Ovary (tissue), 3 donors: ENCODE data around the gene PHACTR1.

Experiments
- EP300 ChIP-seq: sonication (generic); formaldehyde crosslinking; IDR thresholded peaks from one replicate; pipeline ENCODE4 v1.6.1; 2017; ENCODE audit warnings: antibody characterized with exemption
- POLR2A ChIP-seq: fragments of 450-650 bp; IDR thresholded peaks from one replicate; pipeline ENCODE4 v1.6.1; 2017; ENCODE audit warnings: antibody characterized with exemption, mild to moderate bottlenecking, moderate library complexity
- TF ChIP-seq, protein P1 (sequence below), 3 donors: fragments of 450-650 bp in 2 of 3; fragments of 200-600 bp in 1 of 3; IDR thresholded peaks; one replicate each; pipeline versions ENCODE4 v1.5.1 to v1.8.0; 2016 to 2022; ENCODE audit warnings: antibody characterized with exemption in 3 of 3, mild to moderate bottlenecking in 1 of 3
- donor health status: DM: no; HTN: no; CAD: no.

DNA sequence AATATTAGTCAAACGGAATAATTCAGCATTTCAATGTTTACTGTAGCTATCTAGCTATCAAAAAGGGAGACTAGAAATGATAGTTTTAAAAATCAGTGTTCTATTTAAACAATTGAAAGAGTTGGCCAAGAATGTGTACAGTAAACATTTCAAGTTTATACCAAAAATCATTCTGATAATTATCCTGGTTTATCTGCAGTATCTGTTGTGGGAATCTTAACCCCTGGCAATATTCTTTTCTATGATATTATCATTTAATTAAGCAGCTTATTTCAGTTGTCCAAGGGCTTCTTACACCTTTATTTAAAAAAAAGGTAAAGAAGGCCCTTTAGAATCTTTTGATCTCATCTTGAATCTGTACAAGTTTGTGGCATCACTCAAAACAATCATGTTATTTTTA, 125.1 kb downstream of the PHACTR1 start:
- TF ChIP-seq, protein P1, sequence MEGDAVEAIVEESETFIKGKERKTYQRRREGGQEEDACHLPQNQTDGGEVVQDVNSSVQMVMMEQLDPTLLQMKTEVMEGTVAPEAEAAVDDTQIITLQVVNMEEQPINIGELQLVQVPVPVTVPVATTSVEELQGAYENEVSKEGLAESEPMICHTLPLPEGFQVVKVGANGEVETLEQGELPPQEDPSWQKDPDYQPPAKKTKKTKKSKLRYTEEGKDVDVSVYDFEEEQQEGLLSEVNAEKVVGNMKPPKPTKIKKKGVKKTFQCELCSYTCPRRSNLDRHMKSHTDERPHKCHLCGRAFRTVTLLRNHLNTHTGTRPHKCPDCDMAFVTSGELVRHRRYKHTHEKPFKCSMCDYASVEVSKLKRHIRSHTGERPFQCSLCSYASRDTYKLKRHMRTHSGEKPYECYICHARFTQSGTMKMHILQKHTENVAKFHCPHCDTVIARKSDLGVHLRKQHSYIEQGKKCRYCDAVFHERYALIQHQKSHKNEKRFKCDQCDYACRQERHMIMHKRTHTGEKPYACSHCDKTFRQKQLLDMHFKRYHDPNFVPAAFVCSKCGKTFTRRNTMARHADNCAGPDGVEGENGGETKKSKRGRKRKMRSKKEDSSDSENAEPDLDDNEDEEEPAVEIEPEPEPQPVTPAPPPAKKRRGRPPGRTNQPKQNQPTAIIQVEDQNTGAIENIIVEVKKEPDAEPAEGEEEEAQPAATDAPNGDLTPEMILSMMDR (IDR thresholded peaks at IDR 0.05), result no peak
- no peak for TF ChIP-seq POLR2A
- no peak for TF ChIP-seq EP300
